HG03064 (cell line): Measurements from ENCODE around the gene UNK.
"Not testable (repeated sequence)": the region's sequence is repeated elsewhere in the genome, so short reads cannot be mapped to it uniquely, and the experiment has no call there.

Source experiments
- ATAC-seq: cut with Tn5 transposase; IDR thresholded peaks from one replicate; pipeline ENCODE4 v1.9.1; 2021; ENCODE audit warnings: low read depth; ENCODE audit not compliant: unreplicated experiment

The UNK gene

DNA sequence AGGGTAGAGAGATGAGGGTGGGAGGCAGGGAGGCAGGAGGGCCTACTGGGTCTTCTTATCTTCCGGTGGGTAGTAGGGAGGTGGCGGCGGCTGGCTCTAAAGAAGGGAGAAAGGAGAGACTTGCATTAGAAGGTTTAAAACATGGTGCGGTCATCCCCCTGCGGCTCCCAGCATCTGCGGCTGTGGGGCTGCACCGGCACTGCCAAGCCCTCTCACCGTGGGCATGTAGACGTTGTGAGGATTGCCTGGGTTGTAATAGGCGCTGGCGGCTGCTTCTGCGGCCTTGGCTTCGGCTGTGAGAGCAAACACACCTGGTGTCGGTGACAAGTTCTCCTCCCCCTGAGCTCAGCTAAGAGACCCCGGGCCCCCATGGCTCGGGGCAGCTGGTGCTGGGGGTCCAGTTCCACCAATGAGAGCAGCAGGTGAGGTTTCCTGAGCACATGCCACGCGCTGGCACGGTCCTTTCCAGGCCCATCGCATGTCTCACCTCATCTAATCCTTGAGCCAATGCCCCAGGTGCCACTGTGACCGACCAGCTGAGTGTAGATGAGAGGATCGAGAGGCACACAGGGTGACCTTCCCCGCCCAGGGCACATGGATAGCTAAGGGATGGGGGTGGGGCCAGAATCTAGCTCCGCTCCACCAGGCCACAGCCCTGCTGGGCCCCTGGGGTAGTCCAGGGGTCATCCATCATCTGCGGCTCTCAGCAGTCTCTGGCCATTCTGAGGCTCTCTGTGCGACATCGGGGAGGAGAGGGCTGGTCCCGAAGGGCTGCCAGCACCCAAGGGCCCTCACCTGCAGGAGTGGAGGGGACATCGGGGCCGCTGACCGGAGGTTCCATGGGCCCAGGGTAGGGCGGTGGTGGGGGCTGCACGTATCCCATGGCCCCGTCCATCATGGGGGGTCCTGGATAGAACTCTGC lies 62.3 kb downstream of the UNK start:
- ATAC-seq = no peak

DNA sequence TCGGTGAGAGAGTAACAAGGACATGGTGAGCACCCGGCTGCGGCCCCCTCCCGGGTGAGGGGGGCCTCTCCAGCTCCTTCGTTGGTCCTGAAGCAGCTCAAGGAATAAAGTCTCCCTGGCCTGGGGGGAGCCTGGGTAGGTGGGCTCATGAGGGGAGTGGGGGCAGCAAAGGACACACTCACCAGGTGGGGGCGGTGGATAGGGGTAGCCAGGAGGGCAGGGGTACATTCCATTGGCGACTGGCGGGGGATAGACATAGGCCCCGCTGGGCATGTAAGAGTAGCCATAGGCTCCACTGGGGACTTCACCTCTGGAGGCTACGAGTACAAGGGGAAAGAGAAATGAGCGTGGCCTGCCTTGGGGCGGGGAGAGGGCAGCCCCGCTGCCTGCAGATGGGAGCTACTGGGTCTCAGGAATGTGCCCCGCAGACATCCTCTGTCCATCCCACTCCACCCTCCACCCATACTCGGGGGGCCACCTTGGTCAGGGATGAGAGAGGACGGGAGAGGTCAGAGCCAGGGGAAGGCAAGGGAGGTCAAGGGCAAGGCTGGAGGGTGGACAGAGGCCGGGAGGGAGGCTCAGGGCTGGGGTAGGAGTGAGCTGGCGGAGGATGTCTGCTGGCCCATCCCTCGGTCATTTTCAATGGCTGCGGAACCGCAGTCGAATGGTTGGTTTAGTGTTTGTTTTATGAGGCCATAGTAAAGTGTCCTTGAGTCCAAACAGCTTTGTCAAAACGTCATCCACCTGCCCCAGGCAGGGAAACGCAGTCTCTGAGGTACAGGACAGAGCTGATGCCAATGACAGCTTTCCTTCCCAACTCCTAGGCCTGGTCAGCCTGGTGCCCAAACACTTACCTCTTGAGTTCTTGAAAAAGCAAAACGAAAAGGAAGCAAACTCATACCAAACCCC lies 63.3 kb downstream of the UNK start:
- ATAC-seq = no peak

DNA sequence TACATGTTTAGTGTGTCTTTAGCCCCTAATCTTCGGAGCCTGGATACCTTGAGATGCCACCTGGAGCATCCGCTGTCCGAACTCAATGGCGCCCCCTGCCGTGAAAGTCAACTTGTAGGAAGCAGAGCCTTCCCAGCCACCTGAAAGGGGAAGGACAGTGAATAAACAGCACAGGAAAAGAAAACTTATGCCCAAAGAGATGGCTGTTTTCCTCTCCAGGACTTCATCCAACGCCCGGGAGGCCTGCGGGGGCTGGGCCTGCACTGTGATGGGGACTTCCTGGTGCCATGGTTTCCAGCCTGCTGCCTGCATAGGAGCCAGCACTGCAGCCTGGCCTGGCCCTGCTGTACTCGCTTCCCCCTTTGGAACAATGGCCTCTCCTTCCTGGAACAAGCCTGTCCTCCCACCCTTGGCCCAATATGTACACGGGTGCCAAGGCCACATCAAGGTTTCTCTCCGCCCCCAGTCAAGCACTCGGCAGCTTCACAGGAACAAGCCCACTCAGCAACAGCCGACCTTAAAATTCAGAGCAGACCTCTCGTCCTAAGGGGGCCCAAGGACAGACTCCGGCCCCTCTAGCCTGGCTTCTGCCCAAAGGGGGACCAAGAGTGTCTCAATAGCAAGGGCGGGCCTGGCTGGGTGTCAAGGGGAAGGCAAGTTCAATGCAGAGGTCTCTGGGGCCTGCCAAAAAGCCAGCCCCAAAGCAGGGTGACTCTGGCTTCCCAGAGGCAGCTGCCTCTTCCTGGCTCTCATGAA lies 64.1 kb downstream of the UNK start:
- no peak for ATAC-seq

GRCh38 chr17:75849279-75849646 lies 64.7 kb downstream of the UNK start:
- no peak for ATAC-seq

DNA sequence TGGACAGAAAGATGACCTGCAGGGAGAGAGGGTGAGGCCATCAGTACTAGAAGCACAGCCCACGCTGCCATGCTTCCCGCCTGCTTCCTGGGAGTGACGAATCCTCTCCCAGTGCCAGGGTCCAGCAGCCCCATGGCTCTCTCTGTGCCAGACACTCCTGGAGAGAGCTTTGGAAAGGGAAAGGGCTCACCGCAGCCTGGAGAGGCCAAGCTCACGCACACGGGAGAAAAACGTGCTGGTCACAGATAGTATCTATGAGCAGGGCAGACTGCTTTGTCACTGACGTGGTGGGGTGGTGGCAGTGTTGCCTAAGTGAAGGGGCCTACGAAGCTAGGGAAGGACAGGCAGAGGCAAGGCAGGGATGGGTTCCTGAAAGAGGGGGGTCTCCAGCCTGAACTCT lies 65.1 kb downstream of the UNK start:
- ATAC-seq = no peak

- no peak for ATAC-seq
Observed at GRCh38 chr17:75850928-75851692, 66.5 kb downstream of the UNK start.

GRCh38 chr17:75851693-75851991 lies 67.0 kb downstream of the UNK start:
- not testable (repeated sequence) for ATAC-seq

- no peak for ATAC-seq
Observed at GRCh38 chr17:75853433-75853832, 68.8 kb downstream of the UNK start.

DNA sequence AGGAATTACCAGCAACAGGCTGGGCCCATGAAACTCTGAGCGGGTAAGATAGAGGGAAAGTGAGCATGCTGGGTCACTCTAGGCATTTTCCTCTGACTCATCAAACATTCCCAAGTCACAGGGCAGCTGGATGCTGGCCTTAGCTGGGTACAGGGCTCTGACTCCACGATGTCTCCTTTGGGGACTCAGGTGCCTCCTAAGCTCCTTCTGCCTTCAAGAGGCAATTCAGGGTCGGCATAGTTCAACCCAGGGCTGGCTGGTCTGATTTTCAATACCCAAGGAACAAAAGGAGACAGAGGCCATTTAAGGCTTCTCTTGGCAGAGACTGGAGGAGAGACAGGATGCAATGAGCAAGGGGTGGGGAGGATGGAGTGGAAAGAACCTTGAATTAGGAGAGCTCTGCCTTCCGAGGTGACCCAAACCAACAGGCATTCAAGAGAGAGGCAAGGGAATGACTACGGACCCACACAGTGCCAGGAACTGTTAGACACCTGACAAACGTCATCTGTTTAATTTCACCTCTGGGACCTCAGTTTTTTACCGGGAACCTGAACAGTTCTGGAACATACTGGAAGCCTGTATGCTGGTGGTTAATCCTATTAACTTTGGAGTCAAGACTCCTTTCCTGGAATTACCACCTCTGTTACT lies 69.6 kb downstream of the UNK start:
- no peak for ATAC-seq

DNA sequence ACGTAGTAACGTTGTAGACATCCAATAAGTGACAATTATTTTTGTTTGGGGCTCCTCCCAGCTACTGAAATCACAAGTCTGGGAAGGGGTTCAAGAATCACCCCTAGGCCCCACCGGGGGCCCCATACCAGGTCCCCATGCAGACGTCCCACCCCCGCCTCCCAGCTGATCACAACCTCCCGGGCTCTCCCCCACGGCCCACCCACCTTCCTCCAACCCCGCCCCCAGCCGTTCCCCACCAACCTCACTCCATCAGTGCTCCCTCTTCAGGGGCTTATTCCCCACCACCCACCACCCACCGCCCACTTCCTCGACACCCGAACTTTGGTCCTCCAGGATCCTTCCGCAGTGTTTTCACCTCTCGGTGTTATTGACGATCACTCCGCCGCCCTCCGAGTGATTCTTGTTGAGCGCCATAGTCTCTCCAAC lies 70.3 kb downstream of the UNK start:
- ATAC-seq = no peak

- ATAC-seq = peak; percentile 73
Observed at GRCh38 chr17:75855310-75856061, 70.9 kb downstream of the UNK start, which contains the start of gene WBP2. Gene WBP2, minus strand, starts transcription at chr17:75855335. Its CDS starts 38 bp downstream, at chr17:75855297.

GRCh38 chr17:75856062-75856756 lies 71.6 kb downstream of the UNK start:
- ATAC-seq = no peak

DNA sequence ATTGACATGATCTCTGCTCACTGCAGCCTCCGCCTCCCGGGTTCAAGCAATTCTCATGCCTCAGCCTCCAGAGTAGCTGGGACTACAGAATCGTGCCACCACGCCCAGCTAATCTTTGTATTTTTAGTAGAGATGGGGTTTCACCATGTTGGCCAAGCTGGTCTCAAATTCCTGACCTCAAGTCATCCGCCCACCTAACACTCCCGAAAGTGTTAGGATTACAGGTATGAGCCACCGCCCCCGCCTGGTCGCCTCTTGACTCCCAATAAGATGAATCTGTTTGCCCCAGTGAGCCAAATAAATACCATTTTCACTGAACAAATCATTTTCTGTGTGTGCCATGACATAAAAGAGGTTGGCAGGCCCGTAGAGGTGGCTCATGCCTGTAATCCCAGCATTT lies 74.8 kb downstream of the UNK start:
- ATAC-seq = not testable (repeated sequence)

DNA sequence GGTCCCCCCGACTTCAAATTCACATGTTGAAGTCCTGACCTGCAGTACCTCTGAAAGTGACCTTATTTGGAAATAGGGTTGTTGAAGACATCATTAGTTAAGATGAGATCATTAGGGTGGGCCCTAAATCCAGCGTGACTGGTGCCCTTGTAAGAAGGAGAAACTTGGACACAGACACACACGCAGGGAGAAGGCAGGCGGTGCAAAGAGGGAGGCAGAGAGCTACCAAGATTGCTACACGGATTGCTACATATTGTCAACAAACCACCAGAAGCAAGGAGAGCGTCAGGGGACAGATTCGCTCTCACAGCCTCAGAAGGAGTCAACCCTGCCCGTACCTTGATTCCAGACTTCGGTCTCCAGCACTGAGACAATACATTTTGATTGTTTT lies 77.3 kb downstream of the UNK start:
- no peak for ATAC-seq

DNA sequence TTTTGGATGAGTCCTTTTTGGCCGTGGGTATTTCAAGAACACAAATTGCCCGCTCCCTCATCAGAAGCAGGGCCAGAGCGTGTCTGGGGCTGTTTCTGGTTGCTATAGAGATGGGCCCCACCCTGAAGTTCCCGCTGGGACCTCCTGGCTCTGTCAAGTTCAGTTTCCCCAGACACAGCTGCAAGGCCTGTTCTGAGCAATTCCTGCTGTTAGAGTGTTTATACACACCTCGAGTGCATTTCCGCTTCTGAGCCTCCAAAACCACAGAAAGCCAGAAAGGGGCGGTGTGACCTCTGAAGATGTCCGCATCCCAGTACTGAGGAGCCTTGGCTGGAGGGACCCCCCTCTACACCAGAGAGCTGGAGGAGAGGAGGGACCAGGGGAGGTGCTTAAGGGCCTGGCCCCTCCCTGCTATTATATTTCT lies 79.9 kb downstream of the UNK start:
- ATAC-seq = peak; percentile 86

DNA sequence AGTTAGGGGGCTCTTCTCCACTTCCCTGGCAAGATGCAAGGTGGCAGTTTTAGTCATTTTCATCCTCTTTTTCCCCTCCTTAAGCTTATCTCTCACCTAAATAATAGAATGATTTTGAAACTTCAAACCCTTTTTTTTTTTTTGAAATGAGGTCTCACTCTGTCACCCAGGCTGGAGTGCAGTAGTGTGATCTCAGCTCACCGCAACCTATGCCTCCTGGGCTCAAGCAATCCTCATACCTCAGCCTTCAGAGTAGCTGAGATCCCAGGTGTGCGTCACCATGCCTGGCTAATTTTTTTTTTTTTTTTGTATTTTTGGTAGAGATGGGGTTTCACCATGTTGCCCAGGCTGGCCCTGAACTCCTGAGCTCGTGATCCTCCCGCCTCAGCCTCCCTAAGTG lies 80.3 kb downstream of the UNK start:
- not testable (repeated sequence) for ATAC-seq

DNA sequence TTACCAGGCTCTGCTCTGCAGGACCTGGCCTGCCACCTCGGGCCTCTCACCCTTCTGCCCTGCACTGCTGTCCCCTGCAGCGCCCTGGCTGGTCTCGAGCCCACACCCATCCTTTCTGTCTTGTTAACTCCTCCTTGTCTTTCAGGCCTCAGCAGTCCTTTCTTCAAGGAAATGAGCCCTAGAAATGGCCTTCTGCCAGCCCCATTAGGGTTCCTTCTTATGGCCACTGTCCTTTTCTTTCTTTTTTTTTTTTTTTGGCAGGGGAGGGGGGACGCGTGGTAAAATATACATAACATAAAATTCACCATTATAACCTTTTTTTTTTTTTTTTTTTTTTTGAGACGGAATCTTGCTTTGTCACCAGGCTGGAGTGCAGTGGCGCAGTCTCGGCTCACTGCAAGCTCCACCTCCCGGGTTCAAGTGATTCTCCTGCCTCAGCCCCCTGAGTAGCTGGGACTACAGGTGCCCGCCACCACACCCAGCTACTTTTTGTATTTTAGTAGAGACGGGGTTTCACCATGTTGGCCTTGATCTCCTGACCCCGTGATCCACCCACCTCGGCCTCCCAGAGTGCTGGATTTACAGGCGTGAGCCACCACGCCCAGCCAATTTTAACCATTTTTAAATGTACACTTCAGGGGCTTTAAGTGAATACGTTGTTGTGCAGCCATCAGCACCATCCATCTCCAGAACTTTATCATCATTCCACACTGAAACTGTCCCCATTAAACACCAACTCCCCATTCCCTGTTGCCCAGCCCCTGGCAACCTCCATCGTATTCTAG lies 81.0 kb downstream of the UNK start:
- not testable (repeated sequence) for ATAC-seq
